Calu3 (cell line): Measurements from ENCODE around the gene RAB43. TPM values are rescaled to one million over a fixed set of nuclear protein-coding genes. Genes with fewer than 3 reads are reported as not detected.
A peak's percentile ranks its signal among the peaks of the same experiment; 100 is the strongest.

ENCODE experiments used
- BruUV-seq: library from RNA; stranded (reverse); fragments of 400-500 nt; replicated peaks from 2 replicates; lab custom pipeline; 2021; lab: Mats Ljungman, UMichigan
- CTCF ChIA-PET: fragments of 300-600 bp; sonication (Branson Sonifier 250); formaldehyde crosslinking; loops from one replicate; lab custom pipeline; 2022; ENCODE audit warnings: antibody characterized with exemption; lab: Charles Lee
- DNase-seq: peaks from one replicate; pipeline ENCODE4 v3.0.0; 2022
- H3K27ac Mint-ChIP-seq: one replicate; pipeline ENCODE4 v1.8.0; 2022; ENCODE audit warnings: mixed read lengths; ENCODE audit not compliant: unreplicated experiment
- H3K27me3 Mint-ChIP-seq: one replicate; pipeline ENCODE4 v1.8.0; 2022; ENCODE audit warnings: mixed read lengths; ENCODE audit not compliant: unreplicated experiment
- H3K36me3 Mint-ChIP-seq: one replicate; pipeline ENCODE4 v1.8.0; 2022; ENCODE audit warnings: mild to moderate bottlenecking, moderate library complexity, mixed read lengths; ENCODE audit not compliant: insufficient read depth, unreplicated experiment
- H3K4me1 Mint-ChIP-seq: one replicate; pipeline ENCODE4 v1.8.0; 2022; ENCODE audit warnings: mild to moderate bottlenecking, low read depth, mixed read lengths; ENCODE audit not compliant: unreplicated experiment
- H3K4me3 Mint-ChIP-seq: one replicate; pipeline ENCODE4 v1.8.0; 2022; ENCODE audit warnings: mild to moderate bottlenecking, low read depth, moderate library complexity, mixed read lengths; ENCODE audit not compliant: unreplicated experiment
- H3K9me3 Mint-ChIP-seq: one replicate; pipeline ENCODE4 v1.8.0; 2022; ENCODE audit warnings: low read depth, mixed read lengths; ENCODE audit not compliant: unreplicated experiment
- CTCF ChIP-seq: fragments of 200-600 bp; IDR thresholded peaks from one replicate; pipeline ENCODE4 v1.8.0; 2022; ENCODE audit warnings: antibody characterized with exemption; ENCODE audit not compliant: unreplicated experiment
- intact Hi-C: fragments of 100-400 bp; cut with micrococcal nuclease; formaldehyde crosslinking; loops from one replicate; pipeline ENCODE4 v1.10.0; 2022; ENCODE audit not compliant: unreplicated experiment
- total RNA-seq: library from RNA; stranded (reverse); gene quantifications from 2 replicates; pipeline ENCODE4 v1.2.3, GENCODE V29; 2022

RAB43 gene
- total RNA-seq, 1 experiment from 2014 or later = 21.2 TPM

GRCh38 chr3:129162729-129163579 lies 41.4 kb upstream of the RAB43 start:
- Mint-ChIP-seq H3K4me1 (peaks cover 35% of the 10 kb centered on the region), H3K36me3 (peaks cover 92% of the 10 kb centered on the region), H3K4me3 (peak overlapping the region; percentile 90), H3K27me3 (no peaks in the 10 kb centered on the region), H3K9me3 (no peaks in the 10 kb centered on the region), H3K27ac (peak overlapping the region; percentile 99)
- intact Hi-C loops = loop anchor here (2.0 kb wide), 1 partner anchor 110 kb away; no protein-coding TSS in a partner anchor
- peak; percentile 30 for DNase-seq
- no TSS peak for BruUV-seq
- CTCF ChIA-PET = interaction anchor here (0.5 to 4.1 kb wide), 10 partner anchors 8 to 193 kb away, joined by 3 to 42 read pairs (median 8); partner anchors contain the start of genes CFAP92 and COPG1
- TF ChIP-seq CTCF = peak; percentile 55

- peaks cover 35% of the 10 kb centered on the region for H3K4me1 Mint-ChIP-seq
- peak; percentile 45 for DNase-seq
- H3K36me3 Mint-ChIP-seq = peaks cover 92% of the 10 kb centered on the region
- peak overlapping the region; percentile 99 for H3K27ac Mint-ChIP-seq
- intact Hi-C loops = loop anchor here (1.0 to 2.0 kb wide), 3 partner anchors 83 to 109 kb away; partner anchors contain the start of gene COPG1
- BruUV-seq = TSS peak; percentile 4
- CTCF ChIA-PET = interaction anchor here (0.5 to 4.1 kb wide), 13 partner anchors 9 to 192 kb away, joined by 3 to 42 read pairs (median 6); partner anchors contain the start of genes CFAP92, COPG1 and RAB43
- TF ChIP-seq CTCF = peak; percentile 7
- H3K9me3 Mint-ChIP-seq = no peaks in the 10 kb centered on the region
- H3K27me3 Mint-ChIP-seq = no peaks in the 10 kb centered on the region
- peak overlapping the region; percentile 90 for H3K4me3 Mint-ChIP-seq
Observed at GRCh38 chr3:129161860-129162271, 40.3 kb upstream of the RAB43 start.

GRCh38 chr3:129160891-129161859 lies 39.6 kb upstream of the RAB43 start, which contains the start of gene ISY1:
Gene ISY1, minus strand, starts transcription at chr3:129161063. Its CDS starts 88 bp downstream, at chr3:129160975.
- no peaks in the 10 kb centered on the region for H3K9me3 Mint-ChIP-seq
- peak; percentile 86 for TF ChIP-seq CTCF
- peak within 1 kb of the TSS; percentile 99 for H3K27ac Mint-ChIP-seq
- TSS peak; percentile 98 for BruUV-seq
- no peaks in the 10 kb centered on the region for H3K27me3 Mint-ChIP-seq
- DNase-seq = peak; percentile 96
- H3K36me3 Mint-ChIP-seq = peaks cover 92% of the 10 kb centered on the region
- peaks cover 35% of the 10 kb centered on the region for H3K4me1 Mint-ChIP-seq
- peak within 1 kb of the TSS; percentile 90 for H3K4me3 Mint-ChIP-seq
- intact Hi-C loops = loop anchor here (1.0 kb wide), 2 partner anchors 84 to 88 kb away; partner anchors contain the start of gene COPG1
- CTCF ChIA-PET = interaction anchor here (0.5 to 4.1 kb wide), 13 partner anchors 18 to 191 kb away, joined by 3 to 42 read pairs (median 6); partner anchors contain the start of genes CFAP92, COPG1 and RAB43
